Osteoblast (primary cell): ENCODE data around the gene DGKB. TPM values are rescaled to one million over a fixed set of nuclear protein-coding genes. Genes with fewer than 3 reads are reported as not detected.

ENCODE experiments used
- DNase-seq: peaks from one replicate; pipeline ENCODE4 v3.0.0; 2011; ENCODE audit warnings: low spot score, mixed read lengths; ENCODE audit not compliant: insufficient read length; ENCODE audit errors: missing footprints
- H2AFZ ChIP-seq: 2 replicates; pipeline ENCODE4 v1.6.0; 2011; ENCODE audit warnings: mild to moderate bottlenecking, low read length
- H3K27ac ChIP-seq: 2 replicates; pipeline ENCODE4 v1.5.1; 2011; ENCODE audit warnings: mild to moderate bottlenecking, low read depth, low read length, moderate library complexity
- H3K27me3 ChIP-seq: 2 replicates; pipeline ENCODE4 v1.6.0; 2012; ENCODE audit warnings: mild to moderate bottlenecking, control low read depth, inconsistent platforms, low read length, moderate library complexity; ENCODE audit not compliant: insufficient read depth
- H3K36me3 ChIP-seq: 2 replicates; pipeline ENCODE4 v1.5.1; 2011; ENCODE audit warnings: mild to moderate bottlenecking, low read length, control low read depth, moderate library complexity; ENCODE audit not compliant: insufficient read depth
- H3K4me1 ChIP-seq: 2 replicates; pipeline ENCODE4 v1.5.1; 2011; ENCODE audit warnings: mild to moderate bottlenecking, low read length, control low read depth, moderate library complexity; ENCODE audit not compliant: insufficient read depth
- H3K4me2 ChIP-seq: 2 replicates; pipeline ENCODE4 v1.6.0; 2011; ENCODE audit warnings: mild to moderate bottlenecking, low read length; ENCODE audit not compliant: insufficient read depth
- H3K4me3 ChIP-seq: fragments of 200-600 bp; sonication (generic); 3 replicates; pipeline ENCODE4 v1.5.1; 2012; ENCODE audit warnings: mild to moderate bottlenecking, low read length, inconsistent platforms; ENCODE audit not compliant: insufficient read depth
- H3K79me2 ChIP-seq: 2 replicates; pipeline ENCODE4 v1.6.0; 2012; ENCODE audit warnings: mild to moderate bottlenecking, low read length, control low read depth, inconsistent platforms; ENCODE audit not compliant: insufficient read depth
- H3K9me3 ChIP-seq: 2 replicates; pipeline ENCODE4 v1.5.1; 2011; ENCODE audit warnings: low read depth, low read length, control low read depth
- H4K20me1 ChIP-seq: 2 replicates; pipeline ENCODE4 v1.6.0; 2012; ENCODE audit warnings: mild to moderate bottlenecking, low read length, control low read depth; ENCODE audit not compliant: insufficient read depth
- total RNA-seq: library from RNA; depleted of rRNA; stranded (reverse); fragments of >200 nt; gene quantifications from 2 replicates; pipeline ENCODE4 v1.2.3, GENCODE V29; 2012
- TF ChIP-seq, protein P1 (sequence below): IDR thresholded peaks from 2 replicates; pipeline ENCODE4 v1.5.1; 2011; ENCODE audit warnings: mild to moderate bottlenecking, low read depth, low read length, moderate library complexity; ENCODE audit errors: extremely low read depth

DGKB gene
- total RNA-seq, 1 donor = 1.1 TPM

GRCh38 chr7:14773729-14774271 is 128.8 kb downstream of the DGKB start:
- Histone ChIP-seq H3K79me2 (no peaks in the 10 kb centered on the region), H3K27me3 (no peaks in the 10 kb centered on the region), H3K27ac (no peak overlapping the region), H3K4me2 (no peak overlapping the region), H2AFZ (peak overlapping the region; percentile 16), H3K4me3 (no peak overlapping the region), H3K4me1 (no peaks in the 10 kb centered on the region), H3K36me3 (no peaks in the 10 kb centered on the region), H4K20me1 (no peaks in the 10 kb centered on the region), H3K9me3 (peaks cover 4% of the 10 kb centered on the region)
- TF ChIP-seq, protein P1, sequence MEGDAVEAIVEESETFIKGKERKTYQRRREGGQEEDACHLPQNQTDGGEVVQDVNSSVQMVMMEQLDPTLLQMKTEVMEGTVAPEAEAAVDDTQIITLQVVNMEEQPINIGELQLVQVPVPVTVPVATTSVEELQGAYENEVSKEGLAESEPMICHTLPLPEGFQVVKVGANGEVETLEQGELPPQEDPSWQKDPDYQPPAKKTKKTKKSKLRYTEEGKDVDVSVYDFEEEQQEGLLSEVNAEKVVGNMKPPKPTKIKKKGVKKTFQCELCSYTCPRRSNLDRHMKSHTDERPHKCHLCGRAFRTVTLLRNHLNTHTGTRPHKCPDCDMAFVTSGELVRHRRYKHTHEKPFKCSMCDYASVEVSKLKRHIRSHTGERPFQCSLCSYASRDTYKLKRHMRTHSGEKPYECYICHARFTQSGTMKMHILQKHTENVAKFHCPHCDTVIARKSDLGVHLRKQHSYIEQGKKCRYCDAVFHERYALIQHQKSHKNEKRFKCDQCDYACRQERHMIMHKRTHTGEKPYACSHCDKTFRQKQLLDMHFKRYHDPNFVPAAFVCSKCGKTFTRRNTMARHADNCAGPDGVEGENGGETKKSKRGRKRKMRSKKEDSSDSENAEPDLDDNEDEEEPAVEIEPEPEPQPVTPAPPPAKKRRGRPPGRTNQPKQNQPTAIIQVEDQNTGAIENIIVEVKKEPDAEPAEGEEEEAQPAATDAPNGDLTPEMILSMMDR = no peak
- no peak for DNase-seq

DNA sequence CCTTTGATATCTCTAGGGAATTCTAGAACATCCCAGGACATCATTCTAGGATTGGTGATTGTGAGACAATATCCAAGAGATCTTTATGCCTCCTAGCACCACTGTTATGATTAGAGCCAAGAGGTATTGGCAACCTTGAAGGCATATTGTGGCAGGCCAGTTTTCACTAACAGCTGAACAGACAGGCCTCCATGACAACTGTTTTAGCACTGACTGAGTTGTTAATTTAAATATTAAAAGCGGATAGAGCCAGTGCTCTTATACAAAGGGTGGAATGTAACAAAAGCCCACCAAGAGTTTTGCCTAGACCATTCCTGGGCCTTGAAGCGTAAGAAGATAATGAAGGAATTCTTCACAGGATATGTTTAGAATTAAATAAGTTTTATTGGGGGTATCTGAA is 131.9 kb downstream of the DGKB start:
- Histone ChIP-seq H3K4me1 (peaks cover 18% of the 10 kb centered on the region), H3K4me3 (no peak overlapping the region), H4K20me1 (no peaks in the 10 kb centered on the region), H3K79me2 (no peaks in the 10 kb centered on the region), H3K27me3 (no peaks in the 10 kb centered on the region), H3K36me3 (no peaks in the 10 kb centered on the region), H3K9me3 (no peaks in the 10 kb centered on the region), H2AFZ (no peak overlapping the region), H3K4me2 (no peak overlapping the region), H3K27ac (no peak overlapping the region)
- no peak for DNase-seq
- TF ChIP-seq, protein P1 = no peak

DNA sequence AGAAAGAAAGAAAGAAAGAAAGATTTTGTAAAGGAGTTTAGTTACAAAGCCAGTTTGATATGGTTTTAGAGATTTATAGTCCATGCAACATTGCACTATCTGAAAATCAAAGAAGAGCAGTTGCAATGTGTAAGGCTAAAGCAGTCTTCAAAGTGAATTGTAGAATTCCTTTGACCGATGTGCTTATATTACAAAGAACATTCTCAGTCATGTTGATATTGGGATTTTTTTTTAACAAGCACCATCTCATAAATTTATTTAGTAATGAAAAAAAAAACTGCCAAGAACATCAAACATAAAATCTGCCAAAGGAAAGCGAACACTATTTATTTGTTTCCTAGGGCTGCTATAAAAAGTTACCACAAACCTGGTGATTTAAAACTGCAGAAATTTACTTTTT is 133.3 kb downstream of the DGKB start:
- Histone ChIP-seq H2AFZ (no peak overlapping the region), H3K27ac (no peak overlapping the region), H3K27me3 (no peaks in the 10 kb centered on the region), H3K4me3 (no peak overlapping the region), H3K79me2 (no peaks in the 10 kb centered on the region), H3K36me3 (no peaks in the 10 kb centered on the region), H3K4me1 (peaks cover 18% of the 10 kb centered on the region), H3K4me2 (no peak overlapping the region), H4K20me1 (no peaks in the 10 kb centered on the region), H3K9me3 (no peaks in the 10 kb centered on the region)
- no peak for DNase-seq
- TF ChIP-seq, protein P1 = no peak

DNA sequence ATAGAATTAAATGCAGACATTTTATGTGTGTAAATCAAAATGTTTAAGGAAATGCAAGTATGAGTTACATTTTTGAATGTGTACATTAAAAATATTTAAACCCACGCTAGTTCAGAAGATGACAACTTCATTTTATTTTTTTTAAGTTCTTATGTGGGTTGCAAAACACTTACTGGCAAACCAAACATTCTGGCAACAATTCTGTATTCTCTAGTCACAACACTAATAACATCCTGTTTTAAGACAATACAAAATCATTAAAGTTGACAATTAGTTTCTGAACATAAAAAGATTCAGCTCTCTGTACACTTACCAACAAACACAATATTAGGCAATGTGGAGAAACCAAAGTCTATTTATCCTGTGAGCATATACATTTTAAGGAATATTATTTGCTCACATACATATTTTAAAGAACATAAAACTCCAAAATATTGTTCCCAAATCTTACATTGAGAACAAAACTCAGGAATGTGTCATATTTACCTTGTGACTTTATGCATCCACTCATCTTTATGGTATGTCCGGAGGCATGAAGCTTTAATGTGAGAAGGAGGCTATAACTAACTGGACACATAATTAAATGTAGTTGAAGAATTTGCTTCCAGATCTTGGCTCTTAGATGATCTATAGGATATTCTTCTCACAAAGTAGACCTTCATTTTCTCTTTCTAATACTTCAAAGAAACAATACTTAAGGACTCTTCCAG is 134.7 kb downstream of the DGKB start:
- H3K4me2 ChIP-seq = peak overlapping the region; percentile 32
- H3K36me3 ChIP-seq = no peaks in the 10 kb centered on the region
- H3K79me2 ChIP-seq = no peaks in the 10 kb centered on the region
- H3K4me3 ChIP-seq = no peak overlapping the region
- TF ChIP-seq, protein P1 = no peak
- H3K27ac ChIP-seq = peak overlapping the region; percentile 42
- H3K9me3 ChIP-seq = no peaks in the 10 kb centered on the region
- H2AFZ ChIP-seq = no peak overlapping the region
- H3K27me3 ChIP-seq = no peaks in the 10 kb centered on the region
- peaks cover 18% of the 10 kb centered on the region for H3K4me1 ChIP-seq
- no peaks in the 10 kb centered on the region for H4K20me1 ChIP-seq
- no peak for DNase-seq
